Loucy (cell line): ENCODE results near the gene APH1A.

Source experiments
- H2AFZ ChIP-seq: fragments of 200-600 bp; sonication (generic); 2 replicates; pipeline ENCODE4 v1.6.0; 2016; ENCODE audit warnings: antibody characterized with exemption, mild to moderate bottlenecking, low read length, moderate library complexity
- H3F3A ChIP-seq: fragments of 200-600 bp; 2 replicates; pipeline ENCODE4 v1.6.0; 2016; ENCODE audit warnings: antibody characterized with exemption, low read depth, mild to moderate bottlenecking
- H3K27me3 ChIP-seq: fragments of 200-600 bp; sonication (generic); 2 replicates; pipeline ENCODE4 v1.6.1; 2014; ENCODE audit warnings: low read length, mild to moderate bottlenecking; ENCODE audit not compliant: insufficient read depth, poor library complexity, severe bottlenecking
- H3K36me3 ChIP-seq: fragments of 200-600 bp; sonication (generic); 2 replicates; pipeline ENCODE4 v1.6.1; 2016; ENCODE audit warnings: low read length; ENCODE audit not compliant: insufficient read depth
- H3K4me1 ChIP-seq: fragments of 200-600 bp; sonication (generic); 2 replicates; pipeline ENCODE4 v1.5.1; 2014; ENCODE audit warnings: low read length, mild to moderate bottlenecking; ENCODE audit not compliant: insufficient read depth, poor library complexity, severe bottlenecking
- H3K4me2 ChIP-seq: fragments of 200-600 bp; sonication (generic); 2 replicates; pipeline ENCODE4 v1.6.0; 2014; ENCODE audit warnings: antibody characterized with exemption, low read length, low read depth, mild to moderate bottlenecking; ENCODE audit not compliant: poor library complexity, severe bottlenecking
- H3K4me3 ChIP-seq: fragments of 200-600 bp; sonication (generic); 2 replicates; pipeline ENCODE4 v1.5.1; 2014; ENCODE audit warnings: low read length, mild to moderate bottlenecking, mixed read lengths; ENCODE audit not compliant: poor library complexity, severe bottlenecking
- H3K79me2 ChIP-seq: fragments of 200-600 bp; sonication (generic); 2 replicates; pipeline ENCODE4 v1.6.1; 2014; ENCODE audit warnings: low read length; ENCODE audit not compliant: insufficient read depth
- H3K9ac ChIP-seq: fragments of 200-600 bp; sonication (generic); 2 replicates; pipeline ENCODE4 v1.6.0; 2014; ENCODE audit warnings: mild to moderate bottlenecking, low read depth, low read length, moderate library complexity; ENCODE audit not compliant: poor library complexity, severe bottlenecking
- H3K9me2 ChIP-seq: fragments of 200-600 bp; sonication (generic); replicated peaks from 2 replicates; pipeline ENCODE4 v1.6.1; 2016; ENCODE audit warnings: low read depth, low read length, mixed read lengths
- H3K9me3 ChIP-seq: fragments of 200-600 bp; sonication (generic); 2 replicates; pipeline ENCODE4 v1.6.1; 2014; ENCODE audit warnings: mild to moderate bottlenecking, antibody characterized with exemption, low read length, low read depth; ENCODE audit not compliant: insufficient read depth
- H4K20me1 ChIP-seq: fragments of 200-600 bp; sonication (generic); 2 replicates; pipeline ENCODE4 v1.6.0; 2014; ENCODE audit warnings: antibody characterized with exemption, low read length, mild to moderate bottlenecking; ENCODE audit not compliant: insufficient read depth, poor library complexity, severe bottlenecking
- CTCF ChIP-seq: fragments of 200-600 bp; sonication (generic); conservative IDR thresholded peaks from 2 replicates; pipeline ENCODE4 v1.5.1; 2014; ENCODE audit warnings: mild to moderate bottlenecking, antibody characterized with exemption, low read length
- EZH2phosphoT487 ChIP-seq: fragments of 200-600 bp; IDR thresholded peaks from 2 replicates; pipeline ENCODE4 v1.6.1; 2018; ENCODE audit warnings: antibody characterized with exemption, mild to moderate bottlenecking, moderate library complexity, borderline replicate concordance

APH1A gene

GRCh38 chr1:150256554-150257341 lies 12.1 kb downstream of the APH1A start:
- TF ChIP-seq CTCF (no peak), EZH2phosphoT487 (no peak)
- H3K4me3 ChIP-seq, result no peak overlapping the region

GRCh38 chr1:150256198-150256553 lies 12.6 kb downstream of the APH1A start:
- Histone ChIP-seq H3K9ac (peak overlapping the region; percentile 70), H3K4me2 (peak overlapping the region; percentile 87)

More at GRCh38 chr1:150256554-150257341, 12.1 kb downstream of the APH1A start:
- no peak overlapping the region for H3K9ac ChIP-seq
- no peaks in the 10 kb centered on the region for H3F3A ChIP-seq
- H3K79me2 ChIP-seq, result no peaks in the 10 kb centered on the region
- no peaks in the 10 kb centered on the region for H3K36me3 ChIP-seq
- H2AFZ ChIP-seq, result peak overlapping the region; percentile 98; the same call in 1 of the 2 replicates
- H4K20me1 ChIP-seq, result no peaks in the 10 kb centered on the region
- H3K9me2 ChIP-seq, result no peaks in the 10 kb centered on the region
- peak overlapping the region; percentile 87 for H3K4me2 ChIP-seq
- H3K27me3 ChIP-seq, result no peaks in the 10 kb centered on the region
- peaks cover 4% of the 10 kb centered on the region for H3K4me1 ChIP-seq
- no peaks in the 10 kb centered on the region for H3K9me3 ChIP-seq

GRCh38 chr1:150249936-150250335 lies 18.9 kb downstream of the APH1A start:
- no peak overlapping the region for H3K4me3 ChIP-seq
- no peaks in the 10 kb centered on the region for H3K9me3 ChIP-seq
- H3K9ac ChIP-seq, result no peak overlapping the region
- TF ChIP-seq CTCF (no peak), EZH2phosphoT487 (no peak)
- no peak overlapping the region for H3K4me2 ChIP-seq
- peak overlapping the region; percentile 27 for H2AFZ ChIP-seq
- no peaks in the 10 kb centered on the region for H3K36me3 ChIP-seq
- H3K9me2 ChIP-seq, result no peaks in the 10 kb centered on the region
- no peaks in the 10 kb centered on the region for H3K27me3 ChIP-seq
- H3K79me2 ChIP-seq, result no peaks in the 10 kb centered on the region
- no peaks in the 10 kb centered on the region for H4K20me1 ChIP-seq
- no peaks in the 10 kb centered on the region for H3F3A ChIP-seq
- no peaks in the 10 kb centered on the region for H3K4me1 ChIP-seq

More at GRCh38 chr1:150256198-150256553, 12.6 kb downstream of the APH1A start:
- H2AFZ ChIP-seq, result peak overlapping the region; percentile 98
- no peaks in the 10 kb centered on the region for H3K9me3 ChIP-seq
- H3K27me3 ChIP-seq, result no peaks in the 10 kb centered on the region
- peaks cover 4% of the 10 kb centered on the region for H3K4me1 ChIP-seq
- H3K4me3 ChIP-seq, result peak overlapping the region; percentile 70
- no peaks in the 10 kb centered on the region for H4K20me1 ChIP-seq
- H3K9me2 ChIP-seq, result no peaks in the 10 kb centered on the region
- H3K79me2 ChIP-seq, result no peaks in the 10 kb centered on the region
- TF ChIP-seq CTCF (no peak), EZH2phosphoT487 (no peak)
- H3K36me3 ChIP-seq, result no peaks in the 10 kb centered on the region
- H3F3A ChIP-seq, result no peaks in the 10 kb centered on the region
